Naive thymus-derived CD8-positive, alpha-beta T cell (primary cell): ENCODE measurements around the gene FAM117B. TPM values are rescaled to one million over a fixed set of nuclear protein-coding genes. Genes with fewer than 3 reads are reported as not detected.

Source experiments
- polyA plus RNA-seq, 3 donors: library from polyadenylated mRNA; unstranded; fragments of 300-500 nt; fragmentation: Illumina TruSeq; gene quantifications; one replicate each; pipeline ENCODE4 v1.2.3, GENCODE V29; 2021
- total RNA-seq, 8 experiments: library from RNA in 2 of 8; stranded (reverse) in 2 of 8; gene quantifications; one replicate each; pipeline ENCODE4 v1.2.3 and lab custom pipeline; 2021 to 2026

FAM117B gene
- total and polyA plus RNA-seq, 5 experiments from 2014 or later, result 11.0 to 57.2 (median 24.4) TPM

Other genes starting within 250 kb of the FAM117B start
- gene ICA1L, start 236.8 kb downstream of the FAM117B start, total RNA-seq, result 1 to 10 TPM; 2.8 to 4.7 TPM
- 1 to 10 TPM; 3.5 to 4.1 (median 3.6) TPM for gene ICA1L, start 236.8 kb downstream of the FAM117B start, polyA plus RNA-seq